UCSD-AML1 (cell line): ENCODE data around the gene OTULINL.

ENCODE experiments used
- DNase-seq: peaks from one replicate; lab custom pipeline; 2025; ENCODE audit not compliant: unreplicated experiment; lab: John Stamatoyannopoulos, UW

The OTULINL gene

GRCh38 chr5:14599476-14600127, 18.0 kb downstream of the OTULINL start:
- DNase-seq, result no peak

- no peak for DNase-seq
Measured at GRCh38 chr5:14600846-14601245, 19.3 kb downstream of the OTULINL start.

- DNase-seq, result no peak
Measured at GRCh38 chr5:14603141-14603540, 21.5 kb downstream of the OTULINL start.

- no peak for DNase-seq
Measured at GRCh38 chr5:14607104-14607503, 25.5 kb downstream of the OTULINL start.

GRCh38 chr5:14608169-14608568, 26.6 kb downstream of the OTULINL start:
- DNase-seq, result no peak

- no peak for DNase-seq
Measured at GRCh38 chr5:14611737-14612136, 30.1 kb downstream of the OTULINL start.

GRCh38 chr5:14614490-14614889, 32.9 kb downstream of the OTULINL start:
- no peak for DNase-seq

GRCh38 chr5:14615365-14615764, 33.8 kb downstream of the OTULINL start:
- DNase-seq, result no peak

GRCh38 chr5:14617441-14617840, 35.8 kb downstream of the OTULINL start:
- DNase-seq, result no peak

- no peak for DNase-seq
Measured at GRCh38 chr5:14627270-14627669, 45.7 kb downstream of the OTULINL start.

- DNase-seq, result peak; percentile 35
Measured at GRCh38 chr5:14628346-14628745, 46.8 kb downstream of the OTULINL start.

- no peak for DNase-seq
Measured at GRCh38 chr5:14630671-14631070, 49.1 kb downstream of the OTULINL start.

GRCh38 chr5:14635656-14636055, 54.1 kb downstream of the OTULINL start:
- no peak for DNase-seq

- no peak for DNase-seq
Measured at GRCh38 chr5:14640765-14641164, 59.2 kb downstream of the OTULINL start.

GRCh38 chr5:14644623-14645237, 63.1 kb downstream of the OTULINL start:
- DNase-seq, result no peak

- no peak for DNase-seq
Measured at GRCh38 chr5:14650052-14650451, 68.5 kb downstream of the OTULINL start.

- no peak for DNase-seq
Measured at GRCh38 chr5:14655146-14655741, 73.7 kb downstream of the OTULINL start.

GRCh38 chr5:14656898-14657297, 75.3 kb downstream of the OTULINL start:
- DNase-seq, result no peak

- DNase-seq, result no peak
Measured at GRCh38 chr5:14659821-14660607, 78.4 kb downstream of the OTULINL start.

- no peak for DNase-seq
Measured at GRCh38 chr5:14660833-14661232, 79.2 kb downstream of the OTULINL start.
